Left cardiac atrium (tissue), 4 donors: ENCODE measurements around the gene N4BP2L2. TPM values are rescaled to one million over a fixed set of nuclear protein-coding genes. Genes with fewer than 3 reads are reported as not detected.

ENCODE experiments used
- ATAC-seq, 2 donors: fragments of 200-7000 bp; cut with Tn5 transposase; one replicate each; pipeline ENCODE4 v1.9.1; 2020; ENCODE audit warnings: mild to moderate bottlenecking in 2 of 2, moderate library complexity in 2 of 2
- DNase-seq: peaks from one replicate; pipeline ENCODE4 v3.0.0-alpha.2; 2020
- intact Hi-C, 2 donors: fragments of 100-400 bp; cut with DNase I; formaldehyde crosslinking; loops; one replicate each; pipeline versions ENCODE4 v1.14.1 to v1.15.1; 2022 to 2023
- total RNA-seq, 2 donors: library from RNA; stranded (reverse); fragmentation: NEBNext Ultra II Directional; extraction: Animal tissue kit (Norgen Biotek cat#: 25700); gene quantifications; one replicate each; pipeline ENCODE4 v1.2.1, GENCODE V29; 2021
- donor health status: DM: no; HTN: yes; CAD: no.
- donor health status: DM: no; HTN: yes; CAD: no; lungs with severe emphysema.
- donor health status: DM: yes; HTN: yes; CAD: no.
- donor health status: Dilated cardiomyopathy.

The N4BP2L2 gene
- total RNA-seq, 2 donors from 2014 or later: 106 to 126 TPM

DNA sequence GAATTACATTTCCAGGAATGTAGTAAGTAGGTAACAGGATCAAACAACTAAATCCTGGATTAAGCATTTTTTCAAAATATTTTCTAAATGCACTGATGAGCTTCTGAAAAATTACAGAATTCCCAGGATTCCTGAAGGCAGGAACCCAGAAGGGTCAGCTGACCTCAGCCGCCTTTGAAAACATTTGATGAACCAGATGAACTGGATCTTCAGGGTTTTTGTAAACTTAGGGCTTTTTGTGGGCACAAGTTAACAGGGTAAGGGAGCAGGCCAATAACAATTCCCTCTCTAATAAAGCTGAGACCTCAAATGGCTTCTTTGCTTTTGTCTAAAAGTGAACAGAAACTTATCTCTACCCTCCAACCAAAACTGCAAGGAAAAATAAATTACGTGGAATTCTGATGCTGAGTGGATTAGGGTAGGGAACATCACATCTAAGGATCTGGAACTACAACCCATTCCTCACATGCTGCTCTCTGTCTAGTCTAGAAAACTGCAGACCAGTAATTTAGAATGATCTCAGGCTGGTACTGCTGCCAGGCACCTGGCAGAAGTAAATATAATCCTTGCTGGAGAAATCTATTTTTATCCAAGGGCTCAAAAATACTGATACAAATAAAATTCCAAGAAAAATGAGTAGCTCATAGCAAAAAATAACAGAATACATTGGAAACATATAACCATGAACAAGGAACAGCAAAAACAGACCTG is 62.4 kb downstream of the N4BP2L2 start:
- intact Hi-C loops: loop anchor here in 1 of 2 donors (10.0 kb wide), 1 partner anchor 99 kb away; no protein-coding TSS in a partner anchor
- ATAC-seq (no peak), DNase-seq (no peak)

- DNase-seq (no peak), ATAC-seq (no peak)
- intact Hi-C loops: loop anchor here in 1 of 2 donors (10.0 kb wide), 1 partner anchor 100 kb away; no protein-coding TSS in a partner anchor
These were observed 63.4 kb downstream of the N4BP2L2 start for GRCh38 chr13:32474999-32475792.

GRCh38 chr13:32473650-32474049 is 64.9 kb downstream of the N4BP2L2 start:
- ATAC-seq: no peak
- DNase-seq: no peak
- intact Hi-C loops: loop anchor here in 1 of 2 donors (10.0 kb wide), 1 partner anchor 101 kb away; no protein-coding TSS in a partner anchor

DNA sequence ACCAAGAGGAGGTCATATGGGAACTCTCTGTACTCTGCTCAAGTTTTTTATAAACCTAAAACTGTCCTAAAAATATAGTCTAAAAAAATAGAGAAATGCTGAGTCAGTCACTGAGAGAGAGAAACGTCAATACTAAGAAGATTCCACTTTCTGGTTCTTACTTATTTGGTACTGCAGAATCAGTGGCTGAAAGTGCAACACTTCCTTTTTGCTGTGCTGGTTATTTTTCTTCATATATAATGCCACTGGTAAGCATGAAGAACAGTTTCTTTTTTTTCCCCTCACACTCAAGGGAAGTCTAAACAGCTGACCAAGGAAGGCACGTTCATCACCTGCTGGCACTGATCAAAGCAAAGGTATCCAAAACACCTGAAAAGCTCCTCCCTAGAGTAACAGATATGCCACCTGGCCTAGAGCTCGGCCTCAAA is 66.4 kb downstream of the N4BP2L2 start:
- DNase-seq (no peak), ATAC-seq (peak in 1 of 2 donors; percentile 20)
- intact Hi-C loops: loop anchor here in 1 of 2 donors (10.0 kb wide), 1 partner anchor 103 kb away; no protein-coding TSS in a partner anchor

DNA sequence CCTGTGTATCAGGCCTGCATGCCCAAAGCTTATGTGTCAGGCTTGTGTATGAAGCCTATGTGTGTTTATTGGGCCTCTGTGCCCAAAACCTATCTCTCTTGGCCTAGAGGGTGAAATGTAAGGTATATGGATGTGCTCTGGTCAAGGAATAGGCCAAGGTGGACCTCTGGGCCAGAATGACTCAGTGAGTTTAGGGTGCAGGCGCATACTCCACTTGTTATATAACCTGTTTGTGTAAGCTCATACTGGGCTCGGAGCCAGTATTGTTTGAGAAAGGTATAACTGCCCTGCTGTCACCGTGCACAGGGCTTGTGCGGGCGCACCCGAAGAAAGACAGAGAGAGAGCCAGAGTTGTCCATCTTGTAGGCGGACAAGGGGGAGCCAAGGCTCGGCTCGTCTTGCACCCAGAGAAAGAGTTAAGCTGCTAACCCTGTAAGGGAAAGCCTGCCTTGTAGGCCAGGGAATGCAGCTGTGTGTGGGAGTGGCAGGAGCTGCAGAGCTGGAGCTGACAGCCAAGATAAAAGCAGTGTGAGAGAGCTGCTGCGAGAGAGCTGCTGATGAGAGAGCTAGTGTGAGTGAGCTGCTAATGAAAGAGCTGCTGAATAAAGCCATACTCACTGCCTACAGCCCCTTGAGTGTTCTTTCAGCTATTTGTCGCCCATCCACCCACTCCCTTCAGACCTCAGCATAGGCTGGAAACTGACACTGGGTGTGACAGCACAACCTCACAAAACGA is 67.2 kb downstream of the N4BP2L2 start:
- DNase-seq (peak; percentile 37), ATAC-seq (peak; percentile 76 to 95)
- intact Hi-C loops: loop anchor here in 1 of 2 donors (10.0 kb wide), 1 partner anchor 103 kb away; no protein-coding TSS in a partner anchor

GRCh38 chr13:32468502-32469142 is 70.0 kb downstream of the N4BP2L2 start:
- DNase-seq (no peak), ATAC-seq (peak in 1 of 2 donors; percentile 43)
- intact Hi-C loops: no loop called here

DNA sequence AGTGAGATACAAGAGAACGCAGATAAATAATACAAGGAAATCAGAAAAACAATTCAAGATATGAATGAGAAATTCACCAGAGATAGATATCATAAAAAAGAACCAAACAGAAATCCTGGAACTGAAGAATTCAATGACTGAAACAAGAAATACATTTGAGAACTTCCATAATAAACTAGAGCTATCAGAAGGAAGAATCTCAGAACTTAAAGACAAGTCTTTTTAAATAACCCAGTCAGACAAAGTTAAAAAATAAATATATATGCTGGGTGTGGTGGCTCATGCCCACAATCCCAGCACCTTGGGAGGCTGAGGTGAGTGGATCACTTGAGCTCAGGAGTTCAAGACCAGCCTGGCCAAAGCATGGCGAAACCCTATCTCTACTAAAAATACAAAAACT is 82.0 kb downstream of the N4BP2L2 start:
- ATAC-seq (no peak), DNase-seq (no peak)
- intact Hi-C loops: no loop called here

- no peak for ATAC-seq
- no peak for DNase-seq
- intact Hi-C loops: no loop called here
These were observed 83.0 kb downstream of the N4BP2L2 start for GRCh38 chr13:32455594-32455903.

GRCh38 chr13:32454886-32455593 is 83.6 kb downstream of the N4BP2L2 start:
- ATAC-seq (peak in 1 of 2 donors; percentile 23), DNase-seq (no peak)
- intact Hi-C loops: no loop called here

- no peak for ATAC-seq
- DNase-seq: no peak
- intact Hi-C loops: no loop called here
These were observed 84.6 kb downstream of the N4BP2L2 start for GRCh38 chr13:32453981-32454380.

DNA sequence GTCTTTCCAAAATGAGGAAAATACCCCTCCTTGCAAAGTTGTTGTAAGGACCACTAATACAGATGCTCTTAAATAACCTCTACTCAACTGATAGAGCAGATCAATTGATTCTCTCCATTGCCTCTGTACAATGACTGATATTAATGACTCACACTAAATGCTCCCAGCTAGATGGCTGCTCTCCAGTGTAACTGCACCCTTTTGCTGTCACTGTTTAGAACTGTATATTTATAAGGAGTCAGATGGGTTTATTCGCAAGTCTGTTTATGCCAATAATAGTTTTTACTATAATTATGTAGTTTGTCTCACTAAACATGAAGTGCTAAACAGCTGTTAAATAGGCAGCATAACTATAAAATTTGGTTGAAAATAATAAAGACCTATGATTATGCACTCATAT is 89.6 kb downstream of the N4BP2L2 start:
- intact Hi-C loops: no loop called here
- no peak for DNase-seq
- ATAC-seq: no peak

GRCh38 chr13:32447894-32448623 is 90.5 kb downstream of the N4BP2L2 start:
- DNase-seq: no peak
- intact Hi-C loops: no loop called here
- ATAC-seq: peak in 1 of 2 donors; percentile 61

DNA sequence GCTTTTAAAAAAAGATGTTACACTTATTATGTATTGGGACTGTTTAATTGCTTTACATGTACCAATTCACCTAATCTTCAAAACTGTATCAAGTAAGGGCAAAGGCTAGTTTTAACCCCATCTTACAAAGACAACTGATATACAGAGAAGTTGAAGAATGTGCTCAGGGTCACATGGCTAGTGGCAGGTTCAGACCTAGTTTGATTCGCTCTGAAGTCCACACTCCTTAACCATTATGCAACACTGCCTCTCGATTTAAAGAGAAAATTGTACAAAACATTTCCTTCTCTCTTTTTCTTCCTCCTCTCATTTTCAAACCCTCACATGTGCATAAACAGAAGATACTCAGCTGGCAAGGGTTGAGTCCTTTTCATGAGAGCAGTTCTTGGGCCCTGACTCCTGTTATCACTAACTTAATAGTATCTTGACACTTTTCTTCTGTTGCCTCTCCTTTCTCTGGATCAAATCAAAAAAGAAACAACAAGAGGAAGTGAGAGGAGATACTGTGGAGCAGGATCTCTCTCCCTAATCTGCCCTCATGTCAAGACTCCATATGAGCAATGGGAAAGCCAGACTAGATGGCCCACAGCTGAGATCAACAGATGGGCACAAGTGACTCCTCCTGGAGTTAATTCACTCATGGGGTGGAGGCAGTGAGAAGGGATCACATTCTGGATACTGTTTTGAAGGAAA is 91.7 kb downstream of the N4BP2L2 start:
- DNase-seq (no peak), ATAC-seq (peak in 1 of 2 donors; percentile 12)
- intact Hi-C loops: no loop called here

DNA sequence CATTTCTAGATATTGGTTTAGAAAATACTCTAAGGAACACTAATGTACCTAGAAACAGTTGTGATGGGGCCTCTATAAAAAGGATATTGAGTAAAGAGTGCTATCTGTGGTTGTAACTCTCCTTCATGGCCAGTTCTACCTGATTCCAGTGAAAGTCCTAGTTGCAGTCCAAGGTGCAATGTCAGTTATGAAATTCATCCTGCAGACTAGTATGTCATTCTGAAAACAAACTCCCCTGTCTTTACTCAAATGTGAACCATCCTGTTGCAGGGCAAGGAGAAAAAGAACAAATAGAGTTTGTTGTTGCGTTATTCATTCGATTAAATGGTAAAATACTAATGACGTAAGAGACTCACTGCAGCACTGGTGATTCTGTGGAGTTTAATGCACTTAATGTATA is 92.4 kb downstream of the N4BP2L2 start:
- DNase-seq (no peak), ATAC-seq (no peak)
- intact Hi-C loops: no loop called here

GRCh38 chr13:32445461-32445860 is 93.1 kb downstream of the N4BP2L2 start:
- DNase-seq (no peak), ATAC-seq (no peak)
- intact Hi-C loops: no loop called here

DNA sequence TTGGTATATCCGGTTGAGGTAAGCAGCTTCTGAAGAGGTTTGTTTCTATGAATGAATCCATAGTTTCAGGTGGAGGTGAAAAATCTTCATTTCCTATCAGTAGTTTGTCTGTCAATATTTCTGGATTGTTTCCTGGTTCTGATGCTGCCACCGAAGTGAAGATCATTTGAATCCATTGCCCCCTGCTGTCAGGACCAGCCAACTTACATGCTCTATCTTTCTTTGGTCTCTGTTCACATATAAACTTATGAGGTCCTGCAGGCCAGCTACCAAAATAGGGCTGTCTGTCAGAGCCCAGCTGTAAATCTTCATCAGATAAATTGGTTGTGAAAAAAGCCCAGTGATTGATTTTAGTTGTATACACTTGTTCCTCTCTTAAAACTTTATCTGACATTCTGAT is 95.5 kb downstream of the N4BP2L2 start:
- no peak for DNase-seq
- ATAC-seq: no peak
- intact Hi-C loops: no loop called here

- DNase-seq (no peak), ATAC-seq (no peak)
- intact Hi-C loops: no loop called here
These were observed 99.7 kb downstream of the N4BP2L2 start for GRCh38 chr13:32438871-32439270.
